Fibroblast of lung (primary cell): Measurements from ENCODE around the gene GALNT17. TPM values are rescaled to one million over a fixed set of nuclear protein-coding genes. Genes with fewer than 3 reads are reported as not detected.

Experiments used
- DNase-seq, 2 donors: peaks; one replicate each; pipeline versions ENCODE4 v3.0.0 to v3.0.0-alpha.2; 2010; ENCODE audit warnings: low read depth in 2 of 2
- H2AFZ ChIP-seq: 2 replicates; pipeline ENCODE4 v1.5.1; 2012; ENCODE audit warnings: low read length, control low read depth, inconsistent platforms
- H3K27ac ChIP-seq: 2 replicates; pipeline ENCODE4 v1.5.1; 2011; ENCODE audit warnings: low read length, control low read depth; ENCODE audit not compliant: insufficient read depth
- H3K27me3 ChIP-seq: 2 replicates; pipeline ENCODE4 v1.5.1; 2011; ENCODE audit warnings: mild to moderate bottlenecking, low read length; ENCODE audit not compliant: control insufficient read depth, insufficient read depth
- H3K36me3 ChIP-seq: 2 replicates; pipeline ENCODE4 v1.5.1; 2011; ENCODE audit warnings: low read length; ENCODE audit not compliant: control insufficient read depth, insufficient read depth
- H3K4me1 ChIP-seq: 2 replicates; pipeline ENCODE4 v1.5.1; 2011; ENCODE audit warnings: low read length; ENCODE audit not compliant: control insufficient read depth, insufficient read depth; ENCODE audit errors: extremely low read depth
- H3K4me2 ChIP-seq: 2 replicates; pipeline ENCODE4 v1.5.1; 2011; ENCODE audit warnings: low read length, control low read depth; ENCODE audit not compliant: insufficient read depth; ENCODE audit errors: extremely low read depth
- H3K4me3 ChIP-seq, 4 experiments: fragments of 200-600 bp in 1 of 4; sonication (generic) in 1 of 4; replicated peaks in 1 of 4; 2 replicates each; pipeline ENCODE4 v1.5.1; 2011 to 2016; ENCODE audit warnings: low read length in 4 of 4, low read depth in 3 of 4, mild to moderate bottlenecking in 3 of 4, control low read depth in 2 of 4, inconsistent platforms in 1 of 4, mixed read lengths in 1 of 4; ENCODE audit not compliant: insufficient read depth in 1 of 4; ENCODE audit errors: control extremely low read depth in 1 of 4
- H3K79me2 ChIP-seq: 2 replicates; pipeline ENCODE4 v1.5.1; 2012; ENCODE audit warnings: mild to moderate bottlenecking, low read length, inconsistent platforms; ENCODE audit not compliant: control insufficient read depth, insufficient read depth
- H3K9ac ChIP-seq: 2 replicates; pipeline ENCODE4 v1.5.1; 2011; ENCODE audit warnings: mild to moderate bottlenecking, low read length, control low read depth; ENCODE audit not compliant: insufficient read depth
- H3K9me3 ChIP-seq: 2 replicates; pipeline ENCODE4 v1.5.1; 2012; ENCODE audit warnings: low read depth, low read length; ENCODE audit not compliant: control insufficient read depth, insufficient read depth
- H4K20me1 ChIP-seq: 2 replicates; pipeline ENCODE4 v1.5.1; 2011; ENCODE audit warnings: low read length; ENCODE audit not compliant: control insufficient read depth, insufficient read depth; ENCODE audit errors: extremely low read depth
- EZH2 ChIP-seq: IDR thresholded peaks from 2 replicates; pipeline ENCODE4 v1.5.1; 2012; ENCODE audit warnings: low read length, control low read depth, mild to moderate bottlenecking; ENCODE audit errors: missing control alignments
- polyA plus RNA-seq, 2 donors: library from polyadenylated mRNA; depleted of rRNA in 1 of 2; stranded (reverse) in 1 of 2; unstranded in 1 of 2; fragments of >200 nt; gene quantifications; 2 replicates each; pipeline ENCODE4 v1.2.1, GENCODE V29; 2011 to 2012; ENCODE audit warnings: missing spikeins in 1 of 2
- total RNA-seq: library from RNA; depleted of rRNA; stranded (reverse); fragments of >200 nt; gene quantifications from 2 replicates; pipeline ENCODE4 v1.2.1, GENCODE V29; 2014
- TF ChIP-seq, protein P1 (sequence below), 2 donors: IDR thresholded peaks in 1 of 2; conservative IDR thresholded peaks in 1 of 2; 1 replicate in 1 of 2; 2 replicates in 1 of 2; pipeline ENCODE4 v1.5.1; 2011 to 2012; ENCODE audit warnings: low read length in 2 of 2, control low read depth in 1 of 2, inconsistent platforms in 1 of 2, low read depth in 1 of 2, mild to moderate bottlenecking in 1 of 2

The GALNT17 gene
- total and polyA plus RNA-seq, 2 donors (not counting 1 experiment from before 2014, with no cell fraction given): under 0.01 TPM; not detected in 1

DNA sequence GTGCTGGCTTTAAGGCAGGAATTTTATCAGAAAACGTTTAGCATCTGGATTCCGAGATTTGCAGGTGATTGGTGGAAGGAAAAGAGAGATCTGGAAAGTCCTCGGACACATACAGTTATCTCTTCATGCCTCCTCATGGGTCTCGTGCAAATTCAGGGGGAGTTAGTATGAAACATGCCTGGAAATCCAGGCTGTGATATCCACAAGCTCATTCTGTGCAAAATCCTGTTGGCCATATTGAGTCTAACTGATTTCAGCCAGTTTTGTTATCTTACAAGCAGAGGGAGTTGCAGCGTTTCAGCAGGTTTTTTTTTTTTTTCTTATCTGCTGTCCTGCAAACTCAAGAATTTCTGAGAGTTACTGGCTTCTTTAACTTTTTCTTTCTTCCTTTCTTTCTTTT, 411.5 kb downstream of the GALNT17 start:
- no peaks in the 10 kb centered on the region for H3K27me3 ChIP-seq
- no peaks in the 10 kb centered on the region for H3K4me1 ChIP-seq
- H3K4me3 ChIP-seq: no peak overlapping the region
- TF ChIP-seq, protein P1, sequence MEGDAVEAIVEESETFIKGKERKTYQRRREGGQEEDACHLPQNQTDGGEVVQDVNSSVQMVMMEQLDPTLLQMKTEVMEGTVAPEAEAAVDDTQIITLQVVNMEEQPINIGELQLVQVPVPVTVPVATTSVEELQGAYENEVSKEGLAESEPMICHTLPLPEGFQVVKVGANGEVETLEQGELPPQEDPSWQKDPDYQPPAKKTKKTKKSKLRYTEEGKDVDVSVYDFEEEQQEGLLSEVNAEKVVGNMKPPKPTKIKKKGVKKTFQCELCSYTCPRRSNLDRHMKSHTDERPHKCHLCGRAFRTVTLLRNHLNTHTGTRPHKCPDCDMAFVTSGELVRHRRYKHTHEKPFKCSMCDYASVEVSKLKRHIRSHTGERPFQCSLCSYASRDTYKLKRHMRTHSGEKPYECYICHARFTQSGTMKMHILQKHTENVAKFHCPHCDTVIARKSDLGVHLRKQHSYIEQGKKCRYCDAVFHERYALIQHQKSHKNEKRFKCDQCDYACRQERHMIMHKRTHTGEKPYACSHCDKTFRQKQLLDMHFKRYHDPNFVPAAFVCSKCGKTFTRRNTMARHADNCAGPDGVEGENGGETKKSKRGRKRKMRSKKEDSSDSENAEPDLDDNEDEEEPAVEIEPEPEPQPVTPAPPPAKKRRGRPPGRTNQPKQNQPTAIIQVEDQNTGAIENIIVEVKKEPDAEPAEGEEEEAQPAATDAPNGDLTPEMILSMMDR (conservative IDR thresholded peaks at IDR 0.05 in 1 of 2, IDR thresholded peaks at IDR 0.05 in 1 of 2; ENCODE audit: low read depth in 1 of 2, low read length in 2 of 2): no peak
- no peak for TF ChIP-seq EZH2
- H3K4me2 ChIP-seq: no peak overlapping the region
- no peak overlapping the region for H3K9ac ChIP-seq
- no peaks in the 10 kb centered on the region for H3K36me3 ChIP-seq
- no peaks in the 10 kb centered on the region for H3K9me3 ChIP-seq
- H4K20me1 ChIP-seq: no peaks in the 10 kb centered on the region
- H2AFZ ChIP-seq: no peak overlapping the region
- H3K27ac ChIP-seq: no peak overlapping the region
- no peak for DNase-seq
- H3K79me2 ChIP-seq: no peaks in the 10 kb centered on the region

DNA sequence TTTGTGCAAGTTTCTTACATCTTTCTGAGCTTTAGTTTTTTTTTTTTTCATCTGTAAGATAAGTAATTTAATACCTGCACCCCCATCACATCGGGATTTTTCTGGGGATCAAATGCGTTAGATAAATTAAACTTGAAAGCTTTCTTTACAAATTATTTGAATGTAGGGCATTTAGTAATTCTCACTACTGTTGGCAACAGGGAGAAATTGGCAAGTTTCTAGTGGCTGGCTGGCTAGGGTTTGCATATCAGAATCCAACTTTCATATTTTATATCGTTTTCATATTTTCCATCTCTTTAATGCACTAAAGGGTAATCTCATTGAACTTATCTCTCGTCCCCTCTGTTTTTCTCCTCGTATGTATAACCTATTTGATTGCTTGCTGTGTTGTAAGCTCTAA, 412.9 kb downstream of the GALNT17 start:
- H3K27me3 ChIP-seq: no peaks in the 10 kb centered on the region
- no peaks in the 10 kb centered on the region for H3K4me1 ChIP-seq
- no peaks in the 10 kb centered on the region for H3K9me3 ChIP-seq
- H3K79me2 ChIP-seq: no peaks in the 10 kb centered on the region
- TF ChIP-seq, protein P1 (conservative IDR thresholded peaks at IDR 0.05 in 1 of 2, IDR thresholded peaks at IDR 0.05 in 1 of 2; ENCODE audit: low read depth in 1 of 2, low read length in 2 of 2): no peak
- no peak for TF ChIP-seq EZH2
- no peaks in the 10 kb centered on the region for H4K20me1 ChIP-seq
- no peak overlapping the region for H3K4me3 ChIP-seq
- no peak overlapping the region for H3K4me2 ChIP-seq
- no peaks in the 10 kb centered on the region for H3K36me3 ChIP-seq
- H3K9ac ChIP-seq: no peak overlapping the region
- no peak overlapping the region for H3K27ac ChIP-seq
- H2AFZ ChIP-seq: no peak overlapping the region
- DNase-seq: no peak

DNA sequence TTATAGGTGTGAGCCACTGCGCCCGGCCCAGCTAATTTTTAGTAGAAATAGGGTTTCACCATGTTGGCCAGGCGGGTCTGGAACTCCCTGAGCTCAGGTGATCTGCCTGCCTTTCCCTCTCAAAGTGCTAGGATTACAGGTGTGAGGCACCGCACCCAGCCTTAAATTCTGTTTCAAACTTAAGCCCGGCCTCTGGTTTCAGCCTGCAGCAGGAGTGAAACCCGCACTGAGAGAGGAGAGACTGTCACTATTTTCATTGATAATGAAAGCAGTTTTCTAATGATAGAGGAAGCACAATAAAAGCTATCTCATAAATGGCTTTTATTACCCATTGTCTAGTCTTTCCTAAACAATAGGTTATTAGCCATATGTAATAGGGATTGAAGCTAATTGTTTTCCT, 415.5 kb downstream of the GALNT17 start:
- DNase-seq: no peak

More for the DNA sequence above, 415.5 kb downstream of the GALNT17 start:
- H3K36me3 ChIP-seq: no peaks in the 10 kb centered on the region
- no peak overlapping the region for H3K4me3 ChIP-seq
- no peaks in the 10 kb centered on the region for H3K4me1 ChIP-seq
- H3K9me3 ChIP-seq: no peaks in the 10 kb centered on the region
- TF ChIP-seq EZH2: no peak
- TF ChIP-seq, protein P1 (conservative IDR thresholded peaks at IDR 0.05 in 1 of 2, IDR thresholded peaks at IDR 0.05 in 1 of 2; ENCODE audit: low read depth in 1 of 2, low read length in 2 of 2): no peak
- H2AFZ ChIP-seq: no peak overlapping the region
- no peak overlapping the region for H3K9ac ChIP-seq
- no peaks in the 10 kb centered on the region for H3K79me2 ChIP-seq
- no peak overlapping the region for H3K4me2 ChIP-seq
- no peaks in the 10 kb centered on the region for H4K20me1 ChIP-seq
- H3K27ac ChIP-seq: no peak overlapping the region
- no peaks in the 10 kb centered on the region for H3K27me3 ChIP-seq
